ENCODE results near the gene PLA2G4F. TPM values are rescaled to one million over a fixed set of nuclear protein-coding genes. Genes with fewer than 3 reads are reported as not detected.

The PLA2G4F gene
- total RNA-seq, 6 donors from 2014 or later = 57.8 to 162 (median 99.8) TPM

DNA sequence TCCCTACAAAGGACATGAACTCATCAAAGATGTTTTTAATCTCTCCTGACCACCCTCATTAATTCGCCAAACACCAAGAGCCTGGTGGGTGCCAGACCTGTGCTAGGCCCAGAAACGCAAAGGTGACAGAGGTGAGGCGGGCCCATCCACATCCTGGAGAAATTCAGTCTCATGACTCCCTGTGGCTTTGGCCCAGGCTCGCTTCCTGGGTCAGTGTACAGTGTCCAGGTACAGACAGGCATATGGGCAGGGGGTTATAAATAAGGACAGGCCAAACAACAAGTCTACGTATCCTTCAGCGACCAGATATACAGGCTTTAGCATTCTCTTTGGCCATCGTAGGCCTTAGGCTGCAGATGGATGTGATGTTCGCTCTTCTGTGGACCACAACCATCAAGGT is 945 bp upstream of the PLA2G4F start:
- Histone ChIP-seq H3K27ac (no peak overlapping the region), H3K9me3 (no peaks in the 10 kb centered on the region), H3K27me3 (no peaks in the 10 kb centered on the region), H3K36me3 (peaks cover 13 to 38% (median 31%) of the 10 kb centered on the region in 4 donors), H3K4me1 (peaks cover 4 to 41% (median 29%) of the 10 kb centered on the region in 4 donors), H3K4me3 (no peak overlapping the region)
- WGBS, 2 donors = 98 to 100% methylated on average over 8 of the region's 8 CpGs
- ATAC-seq (ENCODE audit: low FRiP score in 2 of 2) (no peak), DNase-seq (no peak)
- no peak for TF ChIP-seq POLR2AphosphoS5 (IDR thresholded peaks at IDR 0.05)
- TF ChIP-seq CTCF (IDR thresholded peaks at IDR 0.05) = no peak
- TF ChIP-seq POLR2A (IDR thresholded peaks at IDR 0.05) = no peak

- H3K4me1 ChIP-seq = peaks cover 13 to 54% (median 40%) of the 10 kb centered on the region in 4 donors
- peak overlapping the region in 3 of 4 donors; percentile 37 to 49 (median 49) for H3K4me3 ChIP-seq
These were observed 742 bp downstream of the PLA2G4F start for GRCh38 chr15:42155546-42156242.

GRCh38 chr15:42154956-42155355 is 1.5 kb downstream of the PLA2G4F start:
- Histone ChIP-seq H3K36me3 (peaks cover 0 to 14% (median 8%) of the 10 kb centered on the region in 4 donors), H3K27ac (peak overlapping the region in 2 of 4 donors; percentile 72 to 77), H3K9me3 (no peaks in the 10 kb centered on the region), H3K27me3 (no peaks in the 10 kb centered on the region), H3K4me1 (peaks cover 13 to 54% (median 40%) of the 10 kb centered on the region in 4 donors), H3K4me3 (peak overlapping the region in 3 of 4 donors; percentile 37 to 49 (median 49))
- WGBS, 2 donors = 75 to 93% methylated on average over 14 of the region's 14 CpGs
- ATAC-seq (ENCODE audit: low FRiP score in 2 of 2) (no peak), DNase-seq (no peak)
- no peak for TF ChIP-seq POLR2A (IDR thresholded peaks at IDR 0.05)
- TF ChIP-seq POLR2AphosphoS5 (IDR thresholded peaks at IDR 0.05) = no peak
- TF ChIP-seq CTCF (IDR thresholded peaks at IDR 0.05) = no peak
- no peak for TF ChIP-seq EP300 (IDR thresholded peaks at IDR 0.05)

More at GRCh38 chr15:42155546-42156242, 742 bp downstream of the PLA2G4F start:
- Histone ChIP-seq H3K27me3 (no peaks in the 10 kb centered on the region), H3K27ac (peak overlapping the region; percentile 64 to 77 (median 70)), H3K9me3 (no peaks in the 10 kb centered on the region), H3K36me3 (peaks cover 0 to 21% (median 15%) of the 10 kb centered on the region in 4 donors)
- no peak for ATAC-seq (ENCODE audit: low FRiP score in 2 of 2)
- WGBS, 2 donors = 63 to 68% methylated on average over 17 to 27 of the region's 27 CpGs
- TF ChIP-seq POLR2A (IDR thresholded peaks at IDR 0.05) (no peak), EP300 (IDR thresholded peaks at IDR 0.05) (no peak), CTCF (IDR thresholded peaks at IDR 0.05) (no peak)
- peak in 1 of 2 donors; percentile 81 for DNase-seq

GRCh38 chr15:42154212-42154941 is 2.1 kb downstream of the PLA2G4F start:
- Histone ChIP-seq H3K4me1 (peaks cover 13 to 48% (median 35%) of the 10 kb centered on the region in 4 donors), H3K36me3 (peaks cover 0 to 8% (median 3%) of the 10 kb centered on the region in 4 donors), H3K4me3 (peak overlapping the region in 3 of 4 donors; percentile 37 to 49 (median 49)), H3K27ac (peak overlapping the region in 3 of 4 donors; percentile 65 to 77 (median 72)), H3K9me3 (no peaks in the 10 kb centered on the region), H3K27me3 (no peaks in the 10 kb centered on the region)
- ATAC-seq (ENCODE audit: low FRiP score in 2 of 2) = peak in 1 of 2 donors; percentile 5
- DNase-seq = peak; percentile 59 to 71
- TF ChIP-seq POLR2A (IDR thresholded peaks at IDR 0.05) (peak in 1 of 4 donors; percentile 22), CTCF (IDR thresholded peaks at IDR 0.05) (no peak)
- 71 to 82% methylated on average over 10 to 16 of the region's 16 CpGs for WGBS, 2 donors
